Activated CD4-positive, alpha-beta memory T cell treated with anti-CD3 and anti-CD28 coated beads, Interleukin-2, amount 10 ng/mL, durations not matched to agents 7 days and 5 days (primary cell): Measurements from ENCODE around the gene GDF2. TPM values are rescaled to one million over a fixed set of nuclear protein-coding genes. Genes with fewer than 3 reads are reported as not detected.

Source experiments
- CTCF ChIA-PET: fragments of 350-600 bp; sonication (Branson Sonifier 250); formaldehyde crosslinking; loops from one replicate; lab custom pipeline; 2021; ENCODE audit warnings: antibody characterized with exemption, inconsistent platforms; lab: Charles Lee
- POLR2A ChIA-PET: fragments of 350-600 bp; sonication (Branson Sonifier 250); formaldehyde crosslinking; loops from one replicate; lab custom pipeline; 2021; ENCODE audit warnings: antibody characterized with exemption; lab: Charles Lee
- DNase-seq: peaks from one replicate; pipeline ENCODE4 v3.0.0-alpha.2; 2020
- H3K27ac Mint-ChIP-seq: one replicate; pipeline ENCODE4 v1.8.0; 2021; ENCODE audit warnings: mild to moderate bottlenecking, mixed read lengths
- H3K27me3 Mint-ChIP-seq: one replicate; pipeline ENCODE4 v1.8.0; 2021; ENCODE audit warnings: mixed read lengths
- H3K36me3 Mint-ChIP-seq: one replicate; pipeline ENCODE4 v1.8.0; 2021; ENCODE audit warnings: low read depth, mixed read lengths
- H3K4me1 Mint-ChIP-seq: one replicate; pipeline ENCODE4 v1.8.0; 2021; ENCODE audit warnings: mixed read lengths
- H3K4me3 Mint-ChIP-seq: one replicate; pipeline ENCODE4 v1.8.0; 2021; ENCODE audit warnings: mild to moderate bottlenecking, mixed read lengths
- H3K9me3 Mint-ChIP-seq: one replicate; pipeline ENCODE4 v1.8.0; 2021; ENCODE audit warnings: mixed read lengths
- total RNA-seq, 2 experiments: library from RNA; stranded (reverse); gene quantifications; one replicate each; pipeline ENCODE4 v1.2.3, GENCODE V29; 2021

The GDF2 gene
- total RNA-seq, 2 experiments from 2014 or later: not detected

- ChIA-PET CTCF (no interaction called here), POLR2A (no interaction called here)
- no peak for DNase-seq
- Mint-ChIP-seq H3K4me3 (no peak overlapping the region), H3K9me3 (no peaks in the 10 kb centered on the region), H3K27ac (no peak overlapping the region), H3K27me3 (peaks cover 7% of the 10 kb centered on the region), H3K36me3 (no peaks in the 10 kb centered on the region), H3K4me1 (no peaks in the 10 kb centered on the region)
Observed at GRCh38 chr10:47366731-47367460, 44.6 kb downstream of the GDF2 start.

- POLR2A ChIA-PET: no interaction called here
- CTCF ChIA-PET: no interaction called here
- DNase-seq: no peak
- Mint-ChIP-seq H3K4me3 (no peak overlapping the region), H3K4me1 (peaks cover 4% of the 10 kb centered on the region), H3K27ac (no peak overlapping the region), H3K9me3 (no peaks in the 10 kb centered on the region), H3K36me3 (no peaks in the 10 kb centered on the region), H3K27me3 (peaks cover 4% of the 10 kb centered on the region)
Observed at GRCh38 chr10:47367646-47368045, 45.4 kb downstream of the GDF2 start.

GRCh38 chr10:47368431-47369180, 46.4 kb downstream of the GDF2 start:
- Mint-ChIP-seq H3K27ac (no peak overlapping the region), H3K36me3 (no peaks in the 10 kb centered on the region), H3K4me1 (peaks cover 10% of the 10 kb centered on the region), H3K4me3 (no peak overlapping the region), H3K9me3 (no peaks in the 10 kb centered on the region), H3K27me3 (peaks cover 4% of the 10 kb centered on the region)
- CTCF ChIA-PET: no interaction called here
- POLR2A ChIA-PET: no interaction called here
- no peak for DNase-seq

GRCh38 chr10:47369251-47369894, 47.1 kb downstream of the GDF2 start:
- no peak for DNase-seq
- Mint-ChIP-seq H3K9me3 (no peaks in the 10 kb centered on the region), H3K27me3 (peaks cover 7% of the 10 kb centered on the region), H3K27ac (no peak overlapping the region), H3K4me1 (peaks cover 10% of the 10 kb centered on the region), H3K4me3 (no peak overlapping the region), H3K36me3 (no peaks in the 10 kb centered on the region)
- ChIA-PET CTCF (no interaction called here), POLR2A (no interaction called here)

DNA sequence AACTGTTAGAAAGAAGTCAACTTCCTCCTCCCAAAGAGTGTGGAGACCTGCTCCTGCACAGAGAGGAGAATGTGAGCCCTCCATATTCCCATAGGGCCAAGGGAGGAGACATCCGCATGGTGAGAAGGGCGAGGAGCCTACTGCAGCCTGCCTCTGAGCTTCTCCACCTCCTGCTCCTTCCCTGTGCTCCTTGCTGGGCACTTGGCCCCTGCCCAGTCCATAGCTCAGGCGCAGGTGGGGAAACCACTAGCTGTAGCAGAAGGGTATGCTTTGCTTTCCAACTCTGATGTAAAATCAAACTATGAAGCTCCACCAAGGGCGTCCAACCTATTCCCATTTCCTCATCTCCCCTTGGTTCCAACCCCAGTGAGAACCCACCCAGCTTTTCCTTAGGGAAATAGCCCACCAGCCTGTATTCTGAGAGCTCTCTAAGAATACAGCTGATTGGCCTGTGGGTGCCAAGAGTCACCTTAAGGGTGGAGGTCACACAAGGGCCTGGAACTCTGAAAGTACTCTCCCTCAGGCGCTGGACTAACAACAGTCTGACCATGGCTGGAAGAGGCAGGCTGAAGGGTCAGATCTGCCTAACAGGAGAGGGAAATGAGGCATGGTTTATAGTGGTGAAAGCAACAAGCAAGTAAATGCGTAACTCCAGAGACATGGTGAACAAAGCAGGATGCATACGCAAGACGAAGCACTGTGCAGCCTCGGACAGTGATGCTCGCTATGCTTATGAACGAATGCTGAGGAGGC, 47.9 kb downstream of the GDF2 start:
- peaks cover 9% of the 10 kb centered on the region for H3K27me3 Mint-ChIP-seq
- H3K36me3 Mint-ChIP-seq: no peaks in the 10 kb centered on the region
- no peaks in the 10 kb centered on the region for H3K9me3 Mint-ChIP-seq
- peaks cover 10% of the 10 kb centered on the region for H3K4me1 Mint-ChIP-seq
- POLR2A ChIA-PET: no interaction called here
- CTCF ChIA-PET: no interaction called here
- H3K4me3 Mint-ChIP-seq: no peak overlapping the region
- no peak overlapping the region for H3K27ac Mint-ChIP-seq
- no peak for DNase-seq

- H3K36me3 Mint-ChIP-seq: no peaks in the 10 kb centered on the region
- no peak overlapping the region for H3K4me3 Mint-ChIP-seq
- H3K9me3 Mint-ChIP-seq: no peaks in the 10 kb centered on the region
- POLR2A ChIA-PET: no interaction called here
- H3K27me3 Mint-ChIP-seq: peaks cover 16% of the 10 kb centered on the region
- H3K4me1 Mint-ChIP-seq: peaks cover 10% of the 10 kb centered on the region
- CTCF ChIA-PET: interaction anchor here (1.3 kb wide), 1 partner anchor 30 kb away, joined by 3 read pairs; no protein-coding TSS in a partner anchor
- H3K27ac Mint-ChIP-seq: no peak overlapping the region
- DNase-seq: peak; percentile 12
Observed at GRCh38 chr10:47370878-47371277, 48.6 kb downstream of the GDF2 start.

DNA sequence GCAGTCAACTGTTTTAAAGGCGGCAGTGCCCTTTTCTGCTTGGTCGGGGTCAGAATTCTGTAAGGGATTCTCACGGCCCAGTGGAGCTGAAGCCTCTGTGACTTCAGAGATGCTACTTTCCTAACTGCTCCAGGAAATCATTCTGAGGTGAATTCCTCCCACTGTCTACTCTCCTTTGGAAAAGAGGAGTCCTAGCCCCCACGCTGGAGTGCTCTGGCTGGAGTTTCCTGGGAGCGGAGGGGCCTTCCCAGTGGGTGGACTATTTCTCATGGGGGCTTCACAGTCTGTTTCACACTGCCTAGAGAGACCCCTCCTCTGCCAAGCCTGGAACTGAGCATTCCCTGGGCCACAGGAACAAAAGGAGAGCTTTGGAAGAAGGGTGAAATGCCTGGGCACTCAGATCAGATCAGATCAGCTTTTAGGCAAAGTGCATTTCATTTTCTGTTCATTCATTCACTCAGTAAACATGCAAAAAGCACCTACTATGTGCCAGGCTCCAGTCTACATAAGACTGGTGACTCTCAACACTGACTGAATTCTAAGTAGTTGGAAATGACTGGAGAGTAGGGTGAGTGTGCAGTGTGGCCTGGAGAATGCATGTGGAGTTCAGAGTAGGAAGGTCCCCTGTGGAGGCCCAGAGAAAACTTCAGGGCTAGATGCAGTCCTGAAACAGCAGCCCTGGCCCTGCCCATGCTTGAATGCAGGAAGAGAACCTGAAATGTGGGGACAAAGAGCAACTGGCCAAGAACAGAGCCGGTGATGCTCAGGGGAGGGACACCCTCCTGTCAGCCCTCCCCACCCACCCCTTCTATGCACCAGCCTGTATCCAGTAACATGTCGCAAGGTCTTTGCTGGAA, 49.6 kb downstream of the GDF2 start:
- no peak overlapping the region for H3K4me3 Mint-ChIP-seq
- DNase-seq: peak; percentile 8
- H3K27me3 Mint-ChIP-seq: peaks cover 26% of the 10 kb centered on the region
- ChIA-PET POLR2A (no interaction called here), CTCF (interaction anchor here (0.9 to 1.3 kb wide), 2 partner anchors 10 to 31 kb away, joined by 3 read pairs; no protein-coding TSS in a partner anchor)
- H3K36me3 Mint-ChIP-seq: no peaks in the 10 kb centered on the region
- no peak overlapping the region for H3K27ac Mint-ChIP-seq
- H3K4me1 Mint-ChIP-seq: peaks cover 10% of the 10 kb centered on the region
- no peaks in the 10 kb centered on the region for H3K9me3 Mint-ChIP-seq

- DNase-seq: peak; percentile 15
- POLR2A ChIA-PET: no interaction called here
- H3K27ac Mint-ChIP-seq: no peak overlapping the region
Observed at GRCh38 chr10:47372726-47373125, 50.5 kb downstream of the GDF2 start.

DNA sequence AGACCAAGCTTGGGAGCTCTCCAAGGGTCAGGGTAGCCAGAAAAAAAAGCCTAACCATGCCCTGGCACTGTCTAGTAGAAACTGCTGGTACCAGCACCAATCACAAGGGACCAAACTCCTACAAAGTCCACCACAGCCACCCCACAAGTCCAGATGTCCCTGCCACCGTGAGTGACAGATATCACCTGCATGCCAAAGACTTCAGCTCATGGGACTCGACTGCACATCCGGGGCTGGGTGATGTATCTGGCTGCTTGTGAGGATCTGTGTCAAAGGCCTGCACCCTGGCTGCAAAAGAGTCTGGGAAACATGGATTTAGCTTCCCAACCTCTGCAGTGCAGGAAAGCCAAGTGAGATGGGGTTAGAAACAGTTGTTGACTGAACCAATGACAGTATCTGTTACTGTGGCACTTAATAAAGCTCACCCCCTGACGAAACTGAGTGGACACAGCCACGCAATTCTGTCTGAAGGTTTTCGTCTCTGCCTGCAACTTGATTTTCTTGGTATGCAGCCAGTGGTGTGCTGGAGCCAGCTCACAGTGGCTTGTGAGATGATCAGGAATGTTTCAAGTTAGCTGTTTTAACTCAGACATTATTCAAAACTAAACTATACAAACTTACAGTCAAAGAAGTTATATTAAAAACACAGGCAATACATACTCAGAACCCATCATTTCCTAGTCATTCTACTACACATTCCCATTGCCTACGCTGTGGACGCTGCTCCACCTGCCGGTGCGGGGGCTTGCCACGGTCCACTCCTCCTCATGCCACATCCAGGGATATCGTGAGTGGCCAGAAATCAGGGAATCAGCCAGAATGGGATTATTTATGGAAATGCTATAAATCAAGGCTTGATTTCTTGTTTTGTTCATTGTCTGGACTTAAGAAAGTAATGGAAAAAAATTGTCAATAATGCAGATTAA, 52.6 kb downstream of the GDF2 start:
- CTCF ChIA-PET: no interaction called here
- no peak overlapping the region for H3K4me3 Mint-ChIP-seq
- DNase-seq: peak; percentile 12
- no peaks in the 10 kb centered on the region for H3K9me3 Mint-ChIP-seq
- H3K36me3 Mint-ChIP-seq: no peaks in the 10 kb centered on the region
- H3K4me1 Mint-ChIP-seq: peaks cover 17% of the 10 kb centered on the region
- no peak overlapping the region for H3K27ac Mint-ChIP-seq
- peaks cover 51% of the 10 kb centered on the region for H3K27me3 Mint-ChIP-seq
- POLR2A ChIA-PET: interaction anchor here (1.1 kb wide), 1 partner anchor 21 kb away, joined by 3 read pairs; no protein-coding TSS in a partner anchor

More at GRCh38 chr10:47372726-47373125, 50.5 kb downstream of the GDF2 start:
- Mint-ChIP-seq H3K4me3 (no peak overlapping the region), H3K9me3 (no peaks in the 10 kb centered on the region), H3K27me3 (peaks cover 34% of the 10 kb centered on the region), H3K4me1 (peaks cover 17% of the 10 kb centered on the region), H3K36me3 (no peaks in the 10 kb centered on the region)
- CTCF ChIA-PET: interaction anchor here (0.9 kb wide), 1 partner anchor 11 kb away, joined by 3 read pairs; no protein-coding TSS in a partner anchor

DNA sequence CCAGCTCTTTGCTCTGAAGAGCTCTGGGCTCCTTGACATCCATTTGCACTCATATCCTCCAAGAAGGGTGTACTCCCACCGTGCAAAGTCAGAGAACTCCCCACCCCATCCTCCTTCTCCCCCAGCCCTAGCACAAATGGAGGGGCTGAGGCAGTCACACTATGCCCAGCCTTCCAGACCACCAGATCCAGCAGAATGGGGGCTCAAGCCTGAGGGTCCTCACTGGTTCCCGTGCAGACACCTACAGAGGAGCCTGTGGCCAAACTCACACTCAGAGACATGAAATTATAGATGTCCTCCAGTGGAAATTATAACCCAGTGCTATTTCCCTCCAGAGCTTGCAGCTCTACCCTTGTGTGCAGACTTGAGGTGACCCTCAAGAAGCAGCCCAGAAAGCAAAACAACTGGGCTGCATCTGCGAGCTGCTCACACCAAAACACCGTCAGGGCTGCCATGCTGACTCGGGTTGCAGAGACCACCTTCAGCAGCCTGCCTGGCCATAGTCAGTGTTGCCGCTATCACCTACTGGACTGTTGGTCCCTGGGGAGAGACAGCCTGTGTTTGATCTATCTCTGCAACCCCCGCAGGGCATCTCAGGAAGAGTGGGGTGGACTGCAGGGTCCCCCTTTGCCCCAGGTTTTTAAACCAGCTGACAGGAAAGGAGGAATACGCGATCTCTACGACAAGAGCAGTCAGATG, 54.4 kb downstream of the GDF2 start:
- peaks cover 21% of the 10 kb centered on the region for H3K4me1 Mint-ChIP-seq
- H3K27ac Mint-ChIP-seq: no peak overlapping the region
- no peaks in the 10 kb centered on the region for H3K36me3 Mint-ChIP-seq
- DNase-seq: peak; percentile 15
- CTCF ChIA-PET: no interaction called here
- peaks cover 66% of the 10 kb centered on the region for H3K27me3 Mint-ChIP-seq
- POLR2A ChIA-PET: no interaction called here
- no peak overlapping the region for H3K4me3 Mint-ChIP-seq
- H3K9me3 Mint-ChIP-seq: no peaks in the 10 kb centered on the region
